Activated CD4-positive, alpha-beta T cell treated with anti-CD3 and anti-CD28 coated beads, Interleukin-2, amount 50 U/mL, for 4 hours (primary cell): ENCODE results near the gene IMP3.

ENCODE experiments used
- DNase-seq, 2 experiments: peaks; one replicate each; pipeline ENCODE4 v3.0.0-alpha.2; 2020

IMP3 gene

DNA sequence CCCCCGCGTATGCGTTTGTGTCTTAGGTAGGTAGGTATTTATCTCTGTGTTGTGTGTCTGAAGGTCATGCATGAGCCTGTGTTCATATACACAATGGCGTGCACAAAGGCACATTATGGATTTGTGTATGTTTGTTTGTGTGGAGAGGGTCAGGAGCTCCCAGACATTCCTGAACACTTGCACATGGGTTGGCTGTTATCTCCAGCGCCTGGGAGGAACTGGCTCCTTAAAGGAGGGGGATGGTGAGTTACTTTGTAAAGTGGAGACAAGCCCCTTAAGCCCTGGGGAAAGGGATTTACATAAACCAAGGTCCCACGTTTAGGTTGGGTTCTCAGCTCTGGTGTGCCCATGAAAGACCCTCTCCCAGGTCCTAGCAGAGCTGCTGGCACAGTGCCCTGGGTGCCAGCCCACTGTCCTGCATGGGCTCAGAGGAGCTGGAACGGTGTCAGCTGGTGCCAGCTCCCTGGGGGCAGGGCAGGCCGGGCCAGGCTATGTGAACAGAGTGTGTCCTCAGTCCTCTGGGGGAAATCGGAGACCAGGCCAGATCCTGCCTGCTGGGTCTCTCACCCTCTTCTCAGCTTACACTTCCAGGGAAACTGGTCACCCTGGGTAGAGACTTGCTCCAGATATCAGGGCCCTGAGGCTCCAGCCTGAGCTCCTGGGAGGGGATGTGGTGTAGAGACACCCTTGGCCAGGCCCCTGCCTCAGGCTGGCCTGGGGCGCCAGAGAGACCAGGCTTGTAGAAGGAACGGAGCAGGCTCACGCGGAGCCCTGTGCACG is 32.8 kb upstream of the IMP3 start:
- DNase-seq: no peak

GRCh38 chr15:75671730-75672602 is 31.9 kb upstream of the IMP3 start:
- no peak for DNase-seq

DNA sequence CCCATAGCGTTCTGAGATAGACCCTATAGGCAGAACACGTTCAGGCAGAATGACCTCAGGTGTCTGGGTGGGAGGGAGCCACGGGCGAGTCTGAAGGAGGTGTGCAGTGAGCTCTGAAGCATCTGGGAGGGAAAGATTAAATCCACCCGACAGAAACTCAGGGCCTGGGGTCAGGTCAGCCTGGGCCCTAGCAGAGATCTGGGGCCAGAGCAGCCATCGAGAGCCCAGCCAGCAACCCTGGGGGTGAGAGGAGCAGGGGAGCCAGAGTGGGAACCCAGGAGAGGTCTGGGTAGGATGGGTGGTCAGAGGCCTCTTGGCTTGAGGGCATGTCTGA is 29.8 kb upstream of the IMP3 start:
- DNase-seq: no peak

DNA sequence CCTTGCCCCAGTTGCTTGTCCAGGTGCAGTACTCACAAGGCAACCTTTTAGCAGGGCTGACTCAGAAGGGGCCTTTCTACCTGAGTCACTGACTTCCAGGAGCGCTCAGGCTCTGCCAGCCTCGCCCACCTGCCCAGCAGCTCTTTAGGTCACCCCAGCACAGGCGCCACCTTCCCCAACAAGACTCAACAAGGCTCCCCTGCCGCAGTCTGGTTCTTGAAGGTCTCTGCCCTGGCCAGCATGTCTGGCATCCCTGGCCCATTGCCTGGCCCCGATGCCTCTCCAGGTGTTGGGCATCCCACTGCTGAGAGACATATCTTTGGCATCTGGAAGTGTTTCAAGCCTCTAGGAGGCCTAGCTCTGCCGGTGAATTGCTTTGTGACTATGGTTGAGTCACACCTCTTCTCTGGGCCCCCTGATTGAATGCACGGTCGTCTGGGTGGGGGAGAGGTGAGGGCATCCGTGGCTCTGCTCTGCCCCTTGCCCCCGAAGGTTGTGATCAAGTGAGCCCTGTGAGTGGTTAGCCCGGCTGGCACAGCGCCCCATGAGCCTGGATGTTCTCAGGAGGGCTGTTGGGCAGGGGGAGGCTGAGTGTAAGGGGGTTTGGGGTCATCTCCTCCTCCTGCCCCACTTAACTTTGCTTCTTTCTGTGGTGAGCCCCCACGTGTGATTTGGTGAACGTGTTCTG is 29.3 kb upstream of the IMP3 start:
- DNase-seq: no peak

DNA sequence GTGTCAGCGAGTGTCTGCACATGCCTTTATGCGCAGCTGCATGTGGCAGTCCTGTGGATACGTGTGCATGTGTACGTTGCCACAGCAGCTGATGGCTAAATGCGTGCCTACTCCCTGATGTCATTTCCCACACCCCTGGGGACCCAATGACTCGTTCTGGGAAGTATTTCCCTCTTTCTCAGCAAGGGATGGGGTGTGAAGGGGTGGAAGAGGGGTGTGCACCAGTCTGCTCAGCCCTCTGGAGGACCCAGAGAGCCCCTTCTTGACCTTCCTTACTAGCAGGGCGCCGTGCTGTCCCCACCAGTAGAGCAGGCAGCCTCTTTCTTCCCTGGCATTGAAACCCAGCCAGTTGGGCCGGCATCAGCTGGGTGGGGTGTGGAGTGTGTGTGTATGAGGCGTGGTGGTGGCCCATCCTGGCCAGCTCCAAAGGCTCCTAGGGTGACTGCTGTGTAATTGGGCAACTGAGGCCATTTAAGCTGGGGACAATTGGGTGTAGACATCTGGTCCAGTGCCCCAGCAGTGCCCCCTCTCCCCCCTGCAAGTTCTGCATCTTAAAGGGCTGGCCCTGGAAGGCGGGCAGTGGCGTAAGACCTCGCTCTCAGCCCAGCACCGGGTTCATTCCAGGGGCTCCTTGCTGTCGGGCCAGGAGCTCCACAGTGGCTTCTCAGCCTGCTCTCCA is 26.9 kb upstream of the IMP3 start:
- DNase-seq: no peak

GRCh38 chr15:75663931-75664421 is 24.0 kb upstream of the IMP3 start:
- no peak for DNase-seq

DNA sequence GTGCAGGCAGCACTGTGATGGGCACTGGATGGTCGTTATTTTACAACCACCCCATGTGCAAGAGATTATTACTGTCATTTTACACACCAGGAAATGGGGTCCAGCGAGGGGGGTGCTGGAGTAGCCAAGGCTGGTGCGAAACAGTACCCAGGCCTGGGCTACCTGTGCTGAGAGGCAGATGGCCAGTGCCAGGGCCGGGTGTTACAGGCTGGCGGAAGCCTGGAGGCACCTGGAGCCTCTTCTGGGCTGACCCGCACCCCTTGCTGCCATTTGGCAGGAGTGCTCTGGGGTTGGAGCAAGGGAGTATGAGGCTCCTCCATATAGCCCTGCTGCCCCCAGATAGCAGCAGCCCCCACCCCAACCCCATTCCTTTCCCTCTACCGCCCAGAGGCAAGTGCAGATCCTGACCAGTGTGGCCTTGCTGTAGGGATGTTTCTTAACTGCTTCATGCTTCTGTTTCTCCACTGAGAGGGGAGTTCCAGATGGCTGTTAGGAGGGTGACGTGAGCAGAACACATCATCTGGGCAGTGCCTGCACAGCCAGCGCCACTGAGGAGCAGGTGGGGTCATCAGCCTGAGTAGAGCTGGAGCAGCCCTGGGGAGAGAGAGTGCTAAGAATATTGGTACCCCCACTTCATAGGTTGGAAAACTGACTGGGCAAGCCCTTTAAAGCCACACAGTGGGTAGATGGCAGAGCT is 22.9 kb upstream of the IMP3 start:
- DNase-seq: no peak

DNA sequence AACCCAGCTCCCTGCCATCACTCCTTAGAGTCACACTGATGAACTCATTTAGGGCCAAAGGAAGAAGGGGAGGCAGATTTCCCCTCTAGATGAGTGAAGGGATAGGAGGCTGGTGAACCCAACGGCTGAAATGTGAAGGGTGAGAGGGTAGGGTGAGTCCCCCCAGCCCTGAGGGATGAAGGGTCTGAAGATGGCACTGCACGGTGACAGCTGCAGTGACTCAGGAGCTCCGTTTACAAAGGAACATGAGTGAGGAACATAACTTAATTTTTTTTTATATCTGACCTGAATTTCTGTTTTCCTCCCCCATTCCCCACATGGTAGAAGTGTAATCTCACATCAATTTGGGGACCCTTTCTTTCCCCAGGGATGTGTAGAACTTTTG is 21.7 kb upstream of the IMP3 start:
- no peak for DNase-seq

DNA sequence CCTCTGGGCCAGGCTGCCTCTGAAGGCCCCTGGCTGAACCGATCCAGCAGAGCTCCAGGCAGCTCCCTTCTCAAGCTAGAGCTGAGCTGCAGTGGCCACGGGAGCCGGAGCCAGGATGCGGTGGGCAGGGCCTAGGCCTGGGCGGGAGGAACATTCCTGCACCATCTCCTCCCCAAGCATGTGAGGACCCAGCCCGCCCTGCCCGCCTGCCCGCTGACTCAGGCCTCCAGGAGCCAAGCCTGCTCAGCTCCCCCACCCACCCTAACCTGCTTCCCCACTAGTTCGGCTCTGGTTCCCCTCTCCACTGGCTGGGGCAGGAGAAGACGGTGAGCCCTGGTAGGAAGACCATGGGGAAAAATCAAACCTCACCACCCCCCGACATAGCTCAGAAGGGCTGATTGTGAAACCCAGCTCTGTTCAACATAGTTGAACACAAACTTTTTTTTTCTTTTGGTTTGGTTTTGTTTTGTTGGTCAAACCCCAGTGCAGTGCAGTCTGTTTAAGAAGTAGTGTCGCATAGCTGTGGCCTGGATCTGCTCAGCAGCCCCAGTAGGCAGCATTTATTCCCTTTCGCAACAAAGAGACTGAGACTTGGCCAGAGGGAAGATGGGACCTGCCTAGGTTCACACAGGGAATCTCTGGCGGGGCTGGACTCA is 21.2 kb upstream of the IMP3 start:
- DNase-seq: no peak

- no peak for DNase-seq
Observed at GRCh38 chr15:75659928-75660645, 20.1 kb upstream of the IMP3 start.

DNA sequence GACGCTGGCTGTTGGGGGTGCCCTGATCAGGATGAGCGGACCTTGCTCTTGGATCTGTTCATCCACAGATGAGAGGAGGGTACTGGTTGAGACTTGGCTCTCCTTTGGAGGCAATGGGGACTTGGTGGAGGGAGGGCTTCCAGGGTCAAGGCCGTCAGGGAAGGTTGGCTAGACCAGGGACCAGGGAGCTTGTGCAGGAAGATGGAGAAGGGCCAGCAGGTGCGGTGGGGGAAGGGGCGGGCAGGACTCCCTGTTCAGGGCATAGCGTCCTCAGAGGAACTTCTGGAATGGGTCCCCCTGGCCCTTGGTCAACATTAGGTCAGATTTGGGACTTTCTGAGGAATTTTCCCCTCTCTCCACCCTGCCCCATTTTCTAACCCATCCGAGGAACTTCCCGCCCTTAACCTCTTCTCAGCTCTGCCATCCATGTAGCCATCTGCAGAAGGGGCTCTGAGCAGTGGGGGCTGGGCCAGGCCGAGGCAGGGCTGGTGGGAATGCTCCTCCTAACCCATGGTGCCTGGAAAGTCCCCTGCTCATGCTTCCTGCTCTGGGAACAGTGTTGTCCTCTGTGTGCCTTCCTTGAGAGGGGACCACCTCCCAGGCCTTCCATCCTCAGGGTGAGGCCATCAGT is 19.2 kb upstream of the IMP3 start:
- no peak for DNase-seq

GRCh38 chr15:75656813-75657212 is 16.8 kb upstream of the IMP3 start:
- no peak for DNase-seq

GRCh38 chr15:75656331-75656730 is 16.3 kb upstream of the IMP3 start:
- DNase-seq: no peak

DNA sequence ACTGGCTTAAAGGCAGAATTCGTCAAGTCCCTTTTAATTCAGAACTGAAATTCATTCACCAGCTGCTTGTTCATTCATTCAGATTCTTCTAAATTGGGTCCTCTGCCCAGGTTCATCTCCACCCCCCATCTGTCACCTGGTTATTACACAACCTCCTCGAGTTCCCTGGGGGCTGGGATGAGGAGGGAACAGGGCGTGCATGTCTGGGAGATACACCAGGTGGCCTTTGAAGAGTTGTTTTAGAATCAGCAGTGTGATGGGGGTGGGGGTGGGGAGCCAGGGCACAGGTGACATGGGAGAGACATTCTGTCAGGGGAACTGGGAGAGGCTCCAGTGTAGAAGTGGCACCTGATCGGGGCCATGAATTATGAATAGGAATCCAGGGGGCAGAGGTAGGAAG is 15.9 kb upstream of the IMP3 start:
- no peak for DNase-seq

- DNase-seq: no peak
Observed at GRCh38 chr15:75654201-75654907, 14.3 kb upstream of the IMP3 start.

DNA sequence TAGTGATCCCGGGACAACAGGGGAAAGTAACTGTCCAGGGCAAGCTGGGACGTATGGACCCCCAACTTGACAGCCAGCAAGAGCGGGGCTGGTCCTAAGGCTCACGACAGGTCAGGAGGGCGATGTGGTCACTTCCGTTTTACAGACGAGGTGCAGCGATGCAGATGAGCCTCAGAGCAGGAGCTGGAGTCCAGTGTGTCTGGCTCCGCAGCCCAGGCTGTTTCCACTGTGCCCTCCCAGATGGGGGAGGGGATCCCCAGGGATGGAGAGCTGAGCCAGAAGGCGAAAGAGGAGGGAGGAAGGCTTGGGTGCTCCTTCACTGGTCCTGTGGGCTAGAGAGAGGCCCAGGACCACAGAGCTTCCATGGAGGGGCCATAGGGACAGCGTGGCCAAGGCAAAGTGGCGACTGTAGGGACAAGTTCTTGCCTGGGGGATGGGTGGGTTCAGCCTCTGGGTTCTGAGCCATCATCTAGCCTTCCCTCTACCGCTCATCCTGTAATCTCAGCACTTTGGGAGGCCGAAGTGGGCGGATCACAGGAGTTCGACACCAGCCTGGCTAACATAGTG is 13.4 kb upstream of the IMP3 start:
- no peak for DNase-seq

DNA sequence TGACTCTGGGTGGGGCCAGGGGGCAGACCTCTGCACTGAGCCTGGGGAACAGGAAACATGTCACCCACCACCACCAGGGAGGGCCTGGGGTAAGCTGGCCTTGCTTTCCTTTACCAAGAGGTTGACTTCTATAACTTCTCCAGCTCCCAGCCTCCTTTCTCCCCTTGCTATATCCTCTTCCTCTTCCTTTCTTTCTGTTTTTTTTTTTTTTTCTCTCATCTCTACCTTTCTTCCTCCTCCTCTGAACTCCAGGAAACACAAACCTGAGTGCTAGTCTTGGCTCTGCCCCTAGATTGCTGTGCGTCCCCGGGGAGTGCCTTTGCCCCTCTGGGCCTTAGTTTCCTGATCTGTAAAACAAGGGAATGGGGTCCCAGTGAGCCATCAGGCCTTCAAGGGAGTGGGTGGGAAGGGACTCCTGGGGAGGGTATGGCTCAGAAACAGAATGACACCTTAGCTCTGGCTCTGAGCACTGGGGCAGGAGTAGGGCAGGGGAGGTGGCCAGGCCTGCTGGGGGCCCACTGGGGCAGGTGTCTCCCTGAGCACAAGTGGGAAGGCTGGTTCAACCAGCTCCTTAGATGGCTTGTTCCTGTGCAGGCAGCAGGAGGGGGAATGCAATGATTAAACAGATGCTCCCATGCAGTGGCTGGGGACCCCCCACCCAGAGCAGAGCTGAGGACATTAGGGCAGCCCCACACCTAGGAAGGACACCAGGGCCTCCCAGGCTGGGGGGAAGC is 12.0 kb upstream of the IMP3 start:
- DNase-seq: no peak

GRCh38 chr15:75650908-75651809 is 11.1 kb upstream of the IMP3 start:
- no peak for DNase-seq
